Aorta (tissue), 5 donors: Measurements from ENCODE around the gene SLC39A11. TPM values are rescaled to one million over a fixed set of nuclear protein-coding genes. Genes with fewer than 3 reads are reported as not detected.
A peak's percentile ranks its signal among the peaks of the same experiment; 100 is the strongest.

Experiments
- ATAC-seq: fragments of 200-7000 bp; cut with Tn5 transposase; one replicate; pipeline ENCODE4 v1.9.1; 2022; ENCODE audit warnings: moderate library complexity; ENCODE audit not compliant: low FRiP score
- DNase-seq, 2 donors: peaks; one replicate each; pipeline ENCODE4 v3.0.0-alpha.2; 2020
- H3K27ac ChIP-seq, 2 donors: one replicate each; pipeline ENCODE4 v1.5.1; 2013; ENCODE audit warnings: low read length in 2 of 2, mild to moderate bottlenecking in 2 of 2, moderate library complexity in 2 of 2, control low read depth in 1 of 2, inconsistent platforms in 1 of 2, low read depth in 1 of 2
- H3K27me3 ChIP-seq, 2 donors: one replicate each; pipeline ENCODE4 v1.6.1; 2013; ENCODE audit warnings: control low read depth in 1 of 2, low read length in 1 of 2, mild to moderate bottlenecking in 1 of 2, moderate library complexity in 1 of 2; ENCODE audit not compliant: insufficient read depth in 2 of 2, control insufficient read depth in 1 of 2
- H3K36me3 ChIP-seq, 2 donors: one replicate each; pipeline ENCODE4 v1.6.1; 2013; ENCODE audit warnings: control low read depth in 1 of 2, low read length in 1 of 2, mild to moderate bottlenecking in 1 of 2; ENCODE audit not compliant: insufficient read depth in 2 of 2, control insufficient read depth in 1 of 2
- H3K4me1 ChIP-seq, 2 donors: one replicate each; pipeline ENCODE4 v1.6.1; 2013; ENCODE audit warnings: low read length in 2 of 2, control low read depth in 1 of 2, mild to moderate bottlenecking in 1 of 2, moderate library complexity in 1 of 2; ENCODE audit not compliant: insufficient read depth in 2 of 2, control insufficient read depth in 1 of 2
- H3K4me3 ChIP-seq, 2 donors: one replicate each; pipeline ENCODE4 v1.5.1; 2013; ENCODE audit warnings: low read length in 2 of 2, control low read depth in 1 of 2, mild to moderate bottlenecking in 1 of 2
- H3K9me3 ChIP-seq: one replicate; pipeline ENCODE4 v1.6.1; 2013; ENCODE audit warnings: mild to moderate bottlenecking, low read length; ENCODE audit not compliant: control insufficient read depth
- WGBS, 2 donors: extraction: QIAGEN DNeasy Blood & Tissue Kit; methylation state at CpG; one replicate each; pipeline ENCODE4 v1.1.7; 2013; 5-methylcytosine and 5-hydroxymethylcytosine counted together
- intact Hi-C, 2 donors: fragments of 100-400 bp; cut with DNase I; formaldehyde crosslinking; loops; one replicate each; pipeline versions ENCODE4 v1.14.2 to v1.15.0; 2022
- polyA plus RNA-seq, 2 donors: library from polyadenylated mRNA; stranded (reverse); fragments of 200-250 nt; gene quantifications; one replicate each; pipeline ENCODE4 v1.2.3, GENCODE V29; 2013
- total RNA-seq, 2 donors: library from RNA; stranded (reverse); fragmentation: NEBNext Ultra II Directional; extraction: Animal tissue kit (Norgen Biotek cat#: 25700); gene quantifications; one replicate each; pipeline ENCODE4 v1.2.1, GENCODE V29; 2021
- donor health status: healthy with polysubstance abuse.
- donor health status: Bipolar disorder and iron deficiency.
- donor health status: DM: no; HTN: no; CAD: no.
- donor health status: DM: no; HTN: no; CAD: no.
- donor health status: DM: yes; HTN: yes; CAD: no.

SLC39A11 gene
- total and polyA plus RNA-seq, 4 donors: 9.3 to 31.8 (median 17.5) TPM

DNA sequence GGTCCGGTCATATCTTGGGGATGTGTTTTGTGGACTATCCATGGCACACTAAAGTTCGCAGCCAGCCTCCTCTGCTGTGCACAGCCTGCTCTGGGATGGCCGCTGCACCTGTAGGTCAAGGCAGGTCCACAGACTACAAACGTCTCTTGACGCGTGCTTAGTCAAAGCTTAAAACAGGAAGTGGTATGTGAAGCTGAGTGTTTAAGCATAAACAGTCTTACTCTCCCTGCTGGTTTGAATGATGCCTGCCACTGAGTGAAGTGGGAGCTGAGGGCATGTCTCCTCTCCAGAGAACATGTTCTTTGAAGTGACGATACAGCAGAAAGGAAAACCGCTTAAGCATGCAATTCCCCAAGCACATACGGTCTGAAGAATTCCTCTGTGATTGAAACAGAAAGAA, 365.6 kb downstream of the SLC39A11 start:
- Histone ChIP-seq H3K36me3 (no peaks in the 10 kb centered on the region), H3K27ac (no peak overlapping the region), H3K4me3 (no peak overlapping the region), H3K9me3 (no peaks in the 10 kb centered on the region), H3K27me3 (no peaks in the 10 kb centered on the region), H3K4me1 (no peaks in the 10 kb centered on the region)
- no peak for ATAC-seq
- intact Hi-C loops: loop anchor here (2.0 to 5.0 kb wide), 2 partner anchors 425 to 430 kb away; no protein-coding TSS in a partner anchor
- DNase-seq: no peak
- 81 to 83% methylated on average over 9 of the region's 9 CpGs for WGBS, 2 donors

DNA sequence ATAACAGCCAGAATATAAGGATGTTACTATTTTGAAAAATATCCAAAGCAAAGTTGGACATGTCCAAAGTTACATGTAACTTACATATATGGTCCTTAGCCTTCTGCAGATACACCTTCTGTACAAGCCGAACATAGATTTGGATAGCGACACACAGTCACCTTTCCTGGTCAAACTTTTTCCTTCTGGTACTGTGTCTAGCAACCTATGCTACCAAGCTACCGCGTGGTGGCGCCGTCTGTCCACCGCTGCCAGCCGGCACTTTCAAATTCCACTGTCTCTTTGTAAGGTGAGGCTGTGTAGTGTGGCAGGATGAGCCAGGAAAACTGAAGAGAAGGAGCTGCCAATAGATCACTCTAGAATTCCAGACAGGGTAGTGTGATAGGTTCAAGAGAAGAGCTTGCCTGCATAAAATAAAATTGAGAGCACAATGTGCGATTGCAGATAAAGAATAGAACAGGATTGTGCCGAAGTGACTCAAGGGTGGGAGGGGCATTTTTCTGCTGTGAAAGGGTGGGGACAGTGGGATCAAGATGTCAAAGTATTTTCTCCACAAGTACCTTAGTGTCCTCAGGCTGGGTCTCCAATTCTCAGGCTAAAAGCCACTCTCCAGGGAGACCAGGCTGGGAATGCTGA, 366.9 kb downstream of the SLC39A11 start:
- no peak overlapping the region for H3K27ac ChIP-seq
- H3K4me3 ChIP-seq: no peak overlapping the region
- intact Hi-C loops: loop anchor here (2.0 to 5.0 kb wide), 2 partner anchors 427 to 431 kb away; no protein-coding TSS in a partner anchor
- ATAC-seq (no peak), DNase-seq (no peak)
- no peaks in the 10 kb centered on the region for H3K9me3 ChIP-seq
- H3K27me3 ChIP-seq: no peaks in the 10 kb centered on the region
- no peaks in the 10 kb centered on the region for H3K4me1 ChIP-seq
- WGBS, 2 donors: 23 to 25% methylated on average over 10 of the region's 10 CpGs
- H3K36me3 ChIP-seq: no peaks in the 10 kb centered on the region

DNA sequence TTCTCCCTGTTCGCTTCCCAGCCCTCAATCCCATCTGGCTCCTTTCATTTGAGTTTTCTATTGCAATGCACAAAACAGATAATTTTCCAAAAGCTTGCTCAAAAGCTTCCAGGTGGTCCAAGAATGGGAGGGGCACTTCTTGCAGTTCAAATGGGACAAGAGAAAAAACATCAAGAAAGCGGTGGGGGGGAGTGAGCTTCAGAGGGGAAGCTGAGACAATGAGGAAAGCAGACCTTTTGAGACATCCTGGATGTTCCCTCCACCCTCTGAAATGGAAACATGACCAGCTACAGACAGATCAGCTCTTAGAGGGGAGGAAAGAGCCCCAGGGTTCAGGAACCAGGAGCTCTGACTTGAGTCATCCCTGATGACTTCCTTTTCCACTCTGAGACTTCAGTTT, 368.2 kb downstream of the SLC39A11 start:
- Histone ChIP-seq H3K36me3 (no peaks in the 10 kb centered on the region), H3K27ac (no peak overlapping the region), H3K27me3 (no peaks in the 10 kb centered on the region), H3K9me3 (no peaks in the 10 kb centered on the region), H3K4me3 (no peak overlapping the region), H3K4me1 (no peaks in the 10 kb centered on the region)
- no peak for DNase-seq
- no peak for ATAC-seq
- intact Hi-C loops: no loop called here
- 84% methylated on average over 2 of the region's 2 CpGs for WGBS, 2 donors

DNA sequence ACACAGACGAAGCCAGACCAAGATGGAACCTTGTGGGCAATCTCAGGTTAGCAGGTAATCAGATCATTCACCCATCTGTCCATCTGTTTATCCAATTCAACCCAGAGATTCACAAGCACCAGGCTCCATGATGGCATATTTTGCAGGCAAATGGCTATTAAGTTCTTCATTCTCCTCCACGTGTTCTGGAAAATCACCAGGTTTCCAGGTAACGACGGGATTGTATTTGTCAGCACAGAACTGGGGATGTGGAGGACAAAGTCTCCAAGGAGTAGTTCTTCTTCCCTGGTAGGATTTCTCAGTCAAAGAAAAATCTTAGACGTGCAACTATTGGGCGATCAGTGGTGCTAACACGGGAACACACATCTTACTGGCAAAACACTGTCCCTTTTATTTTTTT, 368.8 kb downstream of the SLC39A11 start:
- no peaks in the 10 kb centered on the region for H3K4me1 ChIP-seq
- no peaks in the 10 kb centered on the region for H3K36me3 ChIP-seq
- no peak overlapping the region for H3K4me3 ChIP-seq
- DNase-seq: no peak
- no peaks in the 10 kb centered on the region for H3K9me3 ChIP-seq
- intact Hi-C loops: no loop called here
- WGBS, 2 donors: 86 to 87% methylated on average over 7 of the region's 7 CpGs
- no peak for ATAC-seq
- H3K27ac ChIP-seq: no peak overlapping the region
- H3K27me3 ChIP-seq: no peaks in the 10 kb centered on the region

DNA sequence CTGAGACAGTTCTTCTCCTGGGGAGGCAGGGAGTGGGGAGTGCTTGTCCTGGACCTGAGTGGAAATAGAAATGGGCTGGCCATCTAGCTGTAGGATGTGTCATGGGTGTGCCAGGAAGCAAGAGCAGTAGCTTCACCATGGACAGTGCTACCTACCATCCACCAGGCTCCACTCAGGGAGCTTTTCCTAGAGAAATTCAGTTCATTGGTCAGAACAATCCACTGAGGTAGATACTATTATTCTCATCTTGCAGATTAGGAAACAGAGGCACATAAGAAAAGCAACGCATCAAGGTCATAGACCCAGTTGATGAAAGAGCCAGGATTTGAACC, 372.0 kb downstream of the SLC39A11 start:
- no peak overlapping the region for H3K27ac ChIP-seq

DNA sequence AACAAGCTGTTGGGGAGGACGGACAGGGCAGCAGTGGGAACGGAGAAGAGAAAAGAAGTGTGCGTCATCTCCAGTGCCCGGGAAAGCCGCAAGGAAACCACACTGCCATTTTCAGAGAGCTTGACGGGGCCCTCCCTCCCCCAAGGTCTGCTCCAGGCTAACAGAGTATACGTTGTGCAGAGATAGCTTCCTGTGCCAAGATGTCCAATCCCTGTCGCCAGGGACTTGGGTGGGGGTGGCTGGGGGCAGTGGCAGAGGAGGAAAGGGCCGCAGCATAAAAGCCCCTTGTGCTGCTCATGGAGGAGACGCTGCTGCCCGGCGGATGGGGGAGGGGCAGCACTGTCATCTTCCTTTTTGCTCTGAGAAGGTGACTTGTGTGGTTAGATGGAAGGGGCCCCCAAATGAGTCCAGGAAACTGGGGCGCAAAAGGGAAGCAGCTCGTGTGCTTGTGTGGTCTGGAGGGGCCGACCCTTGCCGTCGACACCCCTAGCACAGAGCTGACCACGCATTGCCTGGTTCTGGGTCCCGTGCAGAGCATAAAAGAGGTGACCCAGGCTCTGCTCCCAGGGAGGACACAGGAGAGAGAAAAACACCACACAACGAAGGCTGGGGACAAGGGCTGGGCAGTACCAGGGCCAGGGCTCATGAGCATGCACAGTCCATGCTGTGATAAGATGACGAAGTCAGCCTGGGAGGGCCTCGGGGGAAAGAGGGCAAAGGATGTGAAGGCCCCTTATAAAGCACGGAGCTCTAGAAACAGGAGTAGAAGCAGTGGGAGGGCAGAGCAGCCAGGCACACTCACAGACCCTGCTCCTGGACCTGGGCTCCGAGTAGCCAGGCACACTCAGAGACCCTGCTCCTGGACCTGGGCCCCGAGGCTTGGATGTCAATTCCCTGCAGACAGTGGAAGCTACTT, 372.7 kb downstream of the SLC39A11 start:
- ATAC-seq: no peak
- Histone ChIP-seq H3K4me3 (no peak overlapping the region), H3K27ac (no peak overlapping the region), H3K27me3 (no peaks in the 10 kb centered on the region), H3K9me3 (no peaks in the 10 kb centered on the region), H3K4me1 (no peaks in the 10 kb centered on the region), H3K36me3 (no peaks in the 10 kb centered on the region)
- 72 to 73% methylated on average over 25 of the region's 25 CpGs for WGBS, 2 donors
- DNase-seq: peak in 1 of 2 donors; percentile 53
- intact Hi-C loops: no loop called here

More for the DNA sequence above, 372.0 kb downstream of the SLC39A11 start:
- no peaks in the 10 kb centered on the region for H3K9me3 ChIP-seq
- WGBS, 2 donors: 98 to 100% methylated on average over 1 of the region's 1 CpG
- ATAC-seq: no peak
- H3K36me3 ChIP-seq: no peaks in the 10 kb centered on the region
- no peaks in the 10 kb centered on the region for H3K27me3 ChIP-seq
- intact Hi-C loops: no loop called here
- no peak for DNase-seq
- H3K4me3 ChIP-seq: no peak overlapping the region
- H3K4me1 ChIP-seq: no peaks in the 10 kb centered on the region

DNA sequence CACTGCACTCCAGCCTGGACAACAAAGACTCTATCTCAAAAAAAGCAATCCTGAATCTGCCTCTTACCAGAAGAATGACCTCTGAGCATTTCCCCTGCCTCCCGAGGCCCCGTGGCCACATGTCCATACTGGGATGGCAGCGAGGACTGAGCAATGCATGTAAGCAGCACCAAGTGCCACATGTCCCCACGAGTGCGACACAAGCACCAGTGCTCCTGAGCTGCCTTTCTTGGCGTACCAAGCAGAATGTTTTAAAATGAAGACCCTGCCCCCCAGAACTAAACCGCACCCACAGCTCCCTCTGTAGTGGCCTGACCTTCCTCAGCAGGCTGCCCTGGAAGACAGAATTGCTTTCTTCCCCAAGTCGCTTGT, 373.3 kb downstream of the SLC39A11 start:
- H3K27ac ChIP-seq: no peak overlapping the region
- ATAC-seq: no peak
- WGBS, 2 donors: 82 to 86% methylated on average over 8 of the region's 8 CpGs
- no peaks in the 10 kb centered on the region for H3K27me3 ChIP-seq
- H3K36me3 ChIP-seq: no peaks in the 10 kb centered on the region
- no peaks in the 10 kb centered on the region for H3K9me3 ChIP-seq
- intact Hi-C loops: no loop called here
- H3K4me1 ChIP-seq: no peaks in the 10 kb centered on the region
- DNase-seq: no peak
- no peak overlapping the region for H3K4me3 ChIP-seq

DNA sequence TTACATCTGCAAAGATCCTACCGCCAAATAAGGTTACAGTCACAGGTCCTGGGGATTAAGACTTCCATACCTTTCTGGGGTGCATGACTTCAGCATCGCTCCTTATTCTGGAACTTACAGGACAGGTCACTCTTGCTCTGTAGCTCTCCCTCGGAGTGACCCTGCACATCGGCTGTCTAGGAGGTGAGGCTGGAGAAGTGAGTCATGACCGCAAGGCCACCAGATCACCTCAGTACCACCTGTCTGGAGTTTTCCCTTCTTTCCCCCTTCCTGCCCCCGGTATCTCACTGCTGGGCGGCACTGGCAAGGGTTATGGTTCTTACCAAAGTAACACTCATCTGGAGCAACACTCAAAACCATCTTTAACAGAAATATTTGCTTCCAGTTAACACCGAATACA, 374.8 kb downstream of the SLC39A11 start:
- Histone ChIP-seq H3K4me1 (no peaks in the 10 kb centered on the region), H3K9me3 (no peaks in the 10 kb centered on the region), H3K36me3 (no peaks in the 10 kb centered on the region), H3K4me3 (no peak overlapping the region), H3K27ac (no peak overlapping the region), H3K27me3 (no peaks in the 10 kb centered on the region)
- intact Hi-C loops: no loop called here
- ATAC-seq (no peak), DNase-seq (no peak)
- 96 to 97% methylated on average over 8 of the region's 8 CpGs for WGBS, 2 donors

DNA sequence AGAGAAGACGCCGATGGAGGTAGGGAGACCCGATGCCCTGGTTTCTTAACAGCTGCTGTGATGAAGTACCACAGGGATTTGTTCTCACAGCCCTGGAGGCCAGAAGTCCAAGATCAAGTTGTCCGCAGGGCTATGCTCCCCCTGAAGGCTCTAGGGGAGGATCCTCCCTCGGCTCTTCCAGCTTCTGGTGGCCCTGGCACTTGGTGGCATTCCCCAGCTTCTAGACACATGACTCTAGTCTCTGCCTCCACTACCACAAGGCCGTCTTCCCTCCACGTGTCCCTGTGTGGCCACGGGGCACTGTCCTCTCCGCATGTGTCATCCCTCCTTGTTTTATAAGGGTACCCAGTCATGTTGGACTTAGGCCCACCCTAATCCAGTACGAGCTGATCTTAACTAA, 375.2 kb downstream of the SLC39A11 start:
- intact Hi-C loops: no loop called here
- no peak for DNase-seq
- Histone ChIP-seq H3K4me3 (no peak overlapping the region), H3K27ac (no peak overlapping the region), H3K27me3 (no peaks in the 10 kb centered on the region), H3K9me3 (no peaks in the 10 kb centered on the region), H3K36me3 (no peaks in the 10 kb centered on the region), H3K4me1 (no peaks in the 10 kb centered on the region)
- no peak for ATAC-seq
- WGBS, 2 donors: 86 to 93% methylated on average over 10 of the region's 10 CpGs
